ENCODE results near the gene GOLGA3. TPM values are rescaled to one million over a fixed set of nuclear protein-coding genes. Genes with fewer than 3 reads are reported as not detected.
"Not testable (repeated sequence)": the region's sequence is repeated elsewhere in the genome, so short reads cannot be mapped to it uniquely, and the experiment has no call there.

Gene GOLGA3
- total and polyA plus RNA-seq, 2 experiments from 2014 or later, result 10.3 to 57.8 TPM

GRCh38 chr12:132754160-132754932, 74.3 kb downstream of the GOLGA3 start:
- TF ChIP-seq ZNF114 (CRISPR knock-in tag; IDR thresholded peaks at IDR 0.05) (no peak), REST (IDR thresholded peaks at IDR 0.05; ENCODE audit: unreplicated experiment) (no peak), CTCF (conservative IDR thresholded peaks at IDR 0.05; ENCODE audit: low read depth in 2 of 2) (peak in 1 of 2 experiments; percentile 43; a peak in 2 of 4 replicates), ZNF462 (CRISPR knock-in tag; IDR thresholded peaks at IDR 0.05) (no peak)
- Mint-ChIP-seq H3K27ac (no peak overlapping the region), H3K36me3 (ENCODE audit: low read depth) (peaks cover 70% of the 10 kb centered on the region), H3K4me1 (no peaks in the 10 kb centered on the region), H3K4me3 (no peak overlapping the region), H3K9me3 (no peaks in the 10 kb centered on the region), H3K27me3 (ENCODE audit: insufficient read depth, low read depth, poor library complexity) (peaks cover 2% of the 10 kb centered on the region)
- Histone ChIP-seq H3K27ac (ENCODE audit: low read depth) (0 out of 2 replicates have a peak overlapping the region, but pooled peaks have one; percentile 20), H3K79me2 (replicated peaks; ENCODE audit: insufficient read depth) (peaks cover 72% of the 10 kb centered on the region), H4K20me1 (replicated peaks; ENCODE audit: insufficient read depth) (peaks cover 43% of the 10 kb centered on the region), H2AFZ (no peak overlapping the region), H3K27me3 (ENCODE audit: insufficient read depth) (no peaks in the 10 kb centered on the region), H3K36me3 (ENCODE audit: insufficient read depth) (peaks cover 30% of the 10 kb centered on the region), H3K4me2 (no peak overlapping the region), H3F3A (replicated peaks; ENCODE audit: low read depth) (0 out of 2 replicates have a peak, but pooled peaks cover 2% of the 10 kb centered on the region), H3K4me3 (no peak overlapping the region), H3K4me1 (ENCODE audit: insufficient read depth) (no peaks in the 10 kb centered on the region), H3K9me2 (ENCODE audit: insufficient read depth) (no peaks in the 10 kb centered on the region)
- DNase-seq (ENCODE audit: low spot score) (peak; percentile 29), ATAC-seq (peak; percentile 69)

- not testable (repeated sequence) for H3K4me3 ChIP-seq; H3K27me3 Mint-ChIP-seq (ENCODE audit: insufficient read depth, low read depth, poor library complexity); H3K27ac ChIP-seq (ENCODE audit: low read depth); H3K4me3 Mint-ChIP-seq; H3K4me2 ChIP-seq; H3K4me1 Mint-ChIP-seq; H3K9me2 ChIP-seq (ENCODE audit: insufficient read depth); H3K27ac Mint-ChIP-seq; H3K4me1 ChIP-seq (ENCODE audit: insufficient read depth); DNase-seq (ENCODE audit: low spot score); ATAC-seq; H2AFZ ChIP-seq; H3K27me3 ChIP-seq (ENCODE audit: insufficient read depth); H3K9me3 Mint-ChIP-seq; H3F3A ChIP-seq (replicated peaks; ENCODE audit: low read depth)
- peaks cover 73% of the 10 kb centered on the region for H3K36me3 Mint-ChIP-seq (ENCODE audit: low read depth)
- Histone ChIP-seq H3K36me3 (ENCODE audit: insufficient read depth) (peaks cover 35% of the 10 kb centered on the region), H3K79me2 (replicated peaks; ENCODE audit: insufficient read depth) (peaks cover 68% of the 10 kb centered on the region), H4K20me1 (replicated peaks; ENCODE audit: insufficient read depth) (peaks cover 42% of the 10 kb centered on the region)
Measured at GRCh38 chr12:132753670-132754069, 75.0 kb downstream of the GOLGA3 start.

Data from GM23338 (cell line).